ENCODE results near the gene KLHL18.

DNA sequence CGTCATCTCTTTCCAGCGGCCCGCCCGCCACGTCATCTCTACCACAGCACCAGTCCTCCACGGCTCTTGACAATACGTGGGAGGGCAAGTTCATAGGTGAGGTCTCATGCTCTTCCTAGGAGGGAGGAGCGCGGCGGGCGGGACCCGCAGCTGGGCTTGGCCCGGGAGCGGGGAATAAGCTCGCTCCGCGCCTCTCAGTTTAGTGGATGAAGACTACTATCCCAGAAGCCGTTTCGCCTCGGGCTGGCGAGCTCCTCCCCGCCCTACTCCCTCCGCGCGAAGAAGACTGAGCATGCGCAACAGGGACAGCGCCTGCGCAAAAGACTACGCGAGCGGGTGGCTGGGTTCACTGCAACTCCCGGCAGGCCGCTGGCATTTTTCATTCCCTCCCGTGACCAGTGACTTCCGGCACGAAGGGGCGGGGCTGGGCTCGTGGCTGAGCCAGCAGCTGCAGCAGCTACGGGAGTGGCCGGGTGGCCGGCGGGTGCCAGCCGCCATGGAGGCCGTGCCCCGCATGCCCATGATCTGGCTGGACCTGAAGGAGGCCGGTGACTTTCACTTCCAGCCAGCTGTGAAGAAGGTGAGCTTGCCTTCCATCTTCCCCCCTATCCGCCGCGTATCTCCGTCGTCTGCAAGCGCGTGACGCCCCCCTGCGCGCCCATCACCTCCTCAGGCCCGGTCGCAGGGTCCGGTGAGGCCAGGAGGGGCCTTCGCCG lies 98.0 kb downstream of the KLHL18 start, which contains the start of gene PTPN23:
- TF ChIP-seq POLR2A (IDR thresholded peaks at IDR 0.05; ENCODE audit: low read length) (peak; percentile 96), GATA1 (IDR thresholded peaks at IDR 0.05; ENCODE audit: low read depth, low read length) (no peak)
